GM21526 (cell line): Measurements from ENCODE around the gene ISX.
A peak's percentile ranks its signal among the peaks of the same experiment; 100 is the strongest.

Experiments
- ATAC-seq: cut with Tn5 transposase; IDR thresholded peaks from one replicate; pipeline ENCODE4 v1.9.1; 2021; ENCODE audit warnings: moderate library complexity; ENCODE audit not compliant: unreplicated experiment, low FRiP score

ISX gene

GRCh38 chr22:35051013-35051535 is 14.9 kb upstream of the ISX start:
- ATAC-seq: no peak

GRCh38 chr22:35051791-35052190 is 14.2 kb upstream of the ISX start:
- ATAC-seq: no peak

DNA sequence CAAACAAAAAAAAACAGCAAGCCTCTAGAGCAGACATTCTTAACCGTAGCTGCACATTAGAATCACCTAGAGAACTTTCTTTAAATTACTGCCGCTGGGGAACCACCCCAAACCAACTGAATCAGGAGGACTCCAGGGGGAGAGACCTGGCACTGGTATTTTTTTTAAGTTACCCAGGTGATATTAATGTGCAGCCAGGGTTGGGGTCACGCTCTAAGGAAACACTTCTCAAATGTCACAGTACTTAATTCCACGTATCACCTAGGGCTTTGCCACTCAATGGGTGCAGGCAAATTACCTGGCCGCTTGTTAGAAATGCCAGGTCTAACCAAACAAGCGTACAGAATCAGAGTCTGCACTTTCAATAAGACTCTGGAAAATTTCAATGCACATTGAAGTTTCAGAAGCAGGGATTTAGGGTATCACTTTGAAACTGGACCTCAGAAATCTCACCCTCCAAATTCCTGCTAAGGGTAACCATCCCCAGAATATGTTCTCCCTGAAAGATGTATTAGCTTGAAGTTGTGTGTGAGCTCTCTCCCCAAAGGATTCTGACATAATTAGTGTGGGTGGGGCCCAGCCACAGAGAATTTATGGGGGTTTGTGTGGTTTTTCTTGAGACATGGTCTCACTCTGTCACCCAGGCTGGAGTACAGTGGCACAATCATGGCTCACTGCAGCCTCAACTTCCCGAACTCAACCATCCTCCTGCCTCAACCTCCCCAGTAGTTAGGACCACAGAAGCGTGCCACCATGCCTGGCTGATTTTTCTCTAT is 12.7 kb upstream of the ISX start:
- ATAC-seq: no peak

GRCh38 chr22:35054064-35054463 is 11.9 kb upstream of the ISX start:
- no peak for ATAC-seq

DNA sequence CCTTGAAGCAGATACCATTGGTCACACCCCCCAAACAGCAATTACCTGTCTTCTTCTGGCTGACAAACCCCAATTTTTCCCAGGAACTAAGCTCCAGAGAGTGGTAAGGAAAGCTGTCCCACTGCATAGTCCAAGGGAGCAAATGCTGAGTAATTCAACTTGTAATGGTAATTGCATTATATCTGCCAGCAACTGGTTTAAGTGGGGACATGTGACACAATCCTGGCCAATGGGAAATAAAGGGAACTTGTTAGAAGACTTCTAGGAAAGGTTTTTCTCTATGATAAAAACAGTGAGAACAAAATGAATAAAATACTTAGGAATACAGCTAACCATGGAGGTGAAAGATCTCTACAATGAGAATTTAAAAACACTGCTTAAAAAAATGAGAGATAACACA is 9.5 kb upstream of the ISX start:
- ATAC-seq: no peak

DNA sequence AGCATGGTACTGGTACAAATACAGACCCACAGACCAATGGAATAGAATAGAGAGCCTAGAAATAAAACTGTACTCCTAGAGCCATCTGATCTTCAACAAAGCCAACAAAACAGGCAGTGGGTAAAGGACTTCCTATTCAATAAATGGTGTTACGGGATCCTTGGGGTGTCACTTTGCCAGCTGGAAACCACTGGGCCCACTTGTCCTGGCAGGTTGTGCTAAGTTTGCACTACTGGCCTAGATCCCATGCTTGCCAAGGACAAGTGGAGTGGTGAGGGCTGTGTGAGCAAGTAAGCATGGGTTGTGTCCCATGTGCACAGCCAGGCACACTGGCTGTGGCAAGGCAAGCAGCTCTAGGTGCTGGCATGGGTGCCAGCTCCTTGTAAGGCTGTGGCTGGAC is 8.8 kb upstream of the ISX start:
- no peak for ATAC-seq

DNA sequence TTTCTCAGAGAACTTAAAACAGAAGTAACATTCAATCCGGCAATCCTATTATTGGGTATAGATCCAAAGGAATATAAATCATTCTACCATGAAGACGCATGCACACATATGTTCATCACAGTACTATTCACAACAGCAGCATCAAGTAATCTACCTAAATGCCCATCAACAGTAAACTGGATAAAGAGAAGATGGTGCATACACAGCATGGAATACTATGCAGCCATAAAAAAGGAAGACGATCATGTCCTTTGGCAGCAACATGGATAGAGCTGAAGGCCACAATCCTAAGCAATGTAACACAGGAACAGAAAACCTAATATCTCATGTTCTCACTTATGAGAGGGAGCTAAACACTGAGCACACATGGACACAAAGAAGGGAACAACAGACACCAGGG is 6.3 kb upstream of the ISX start:
- no peak for ATAC-seq

GRCh38 chr22:35064664-35065063 is 1.3 kb upstream of the ISX start:
- ATAC-seq: peak; percentile 64

GRCh38 chr22:35065183-35065582 is 775 bp upstream of the ISX start:
- ATAC-seq: no peak

- ATAC-seq: no peak
Measured at GRCh38 chr22:35066768-35067167, 810 bp downstream of the ISX start.

GRCh38 chr22:35069541-35069940 is 3.6 kb downstream of the ISX start:
- ATAC-seq: no peak

- ATAC-seq: no peak
Measured at GRCh38 chr22:35070451-35071093, 4.6 kb downstream of the ISX start.

- no peak for ATAC-seq
Measured at GRCh38 chr22:35071784-35072183, 5.8 kb downstream of the ISX start.

DNA sequence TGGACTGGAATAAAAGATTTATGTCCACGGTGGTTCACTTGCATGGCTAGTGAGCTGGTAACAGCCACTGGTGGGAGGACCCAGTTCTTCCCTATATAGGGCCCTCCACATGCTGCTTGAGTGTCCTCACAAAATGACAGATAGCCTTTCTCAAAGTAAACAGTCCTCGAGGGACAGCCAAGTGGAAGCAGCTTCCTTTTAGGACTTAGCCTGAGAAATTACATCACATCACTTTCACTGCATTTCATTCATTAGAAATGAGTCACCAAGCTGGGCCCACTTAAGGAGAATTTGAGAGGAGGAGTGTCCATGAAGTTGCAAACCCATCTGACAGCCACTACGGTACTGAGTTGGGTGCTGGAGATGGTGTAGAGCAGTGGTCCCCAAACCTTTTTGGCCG is 7.0 kb downstream of the ISX start:
- ATAC-seq: no peak

- no peak for ATAC-seq
Measured at GRCh38 chr22:35074583-35074982, 8.6 kb downstream of the ISX start.

DNA sequence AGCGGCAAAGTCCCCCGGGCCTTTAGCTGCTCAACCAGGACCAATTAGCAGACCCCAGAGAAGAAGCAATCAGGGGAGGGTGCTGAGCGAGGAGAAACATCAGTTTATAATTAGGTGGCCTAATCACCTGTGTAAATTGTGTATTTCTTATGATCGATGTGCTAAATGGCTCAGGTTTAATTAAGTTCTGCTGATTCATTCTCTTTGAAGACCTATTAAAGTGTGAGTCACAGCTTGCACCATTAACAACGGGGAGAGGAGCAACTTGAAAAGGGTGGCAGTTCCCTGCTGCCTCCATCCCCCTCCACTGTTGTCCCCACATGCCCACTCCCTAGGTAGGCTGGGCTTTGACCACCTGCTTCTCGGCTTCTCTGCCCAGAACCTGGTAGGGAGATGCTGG is 10.7 kb downstream of the ISX start:
- ATAC-seq: no peak

DNA sequence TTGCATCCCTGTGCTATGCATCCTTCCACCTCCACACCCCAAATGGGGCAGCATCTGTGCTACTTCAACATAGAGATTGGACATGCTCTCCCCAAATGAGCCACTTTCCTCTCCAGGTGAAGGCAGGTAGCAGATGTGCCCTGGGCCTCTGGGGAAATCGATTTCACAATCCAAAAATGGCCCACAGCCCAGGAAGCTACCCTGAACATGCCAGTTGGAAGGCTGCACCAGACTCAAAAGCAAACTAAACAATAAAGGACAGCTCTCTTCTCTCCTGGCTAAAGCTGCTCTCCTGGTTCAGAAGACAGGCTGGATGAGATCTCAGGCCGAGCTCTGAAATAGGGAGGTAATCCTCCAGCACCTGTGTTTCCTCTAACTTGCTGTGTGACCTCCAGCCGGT is 19.7 kb downstream of the ISX start:
- no peak for ATAC-seq

DNA sequence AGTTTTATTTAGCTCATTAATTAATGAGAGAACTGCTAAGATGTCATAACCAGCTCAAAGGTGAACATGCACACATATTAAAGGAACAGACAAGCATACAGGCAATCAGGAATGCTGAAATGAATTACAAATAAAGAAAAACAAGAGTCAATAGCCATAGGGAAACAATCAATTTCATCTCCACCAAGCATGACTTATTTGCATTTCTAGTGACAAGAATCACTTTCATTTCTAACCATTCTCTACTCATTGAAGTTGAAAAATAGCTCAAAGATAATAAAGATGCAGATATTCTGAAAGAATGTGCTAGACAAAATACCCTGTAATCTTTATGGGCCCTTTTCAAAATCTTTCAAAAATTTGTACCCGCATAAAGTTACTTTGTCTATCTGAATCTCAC is 23.2 kb downstream of the ISX start:
- ATAC-seq: no peak

GRCh38 chr22:35092406-35092805 is 26.4 kb downstream of the ISX start:
- ATAC-seq: no peak

DNA sequence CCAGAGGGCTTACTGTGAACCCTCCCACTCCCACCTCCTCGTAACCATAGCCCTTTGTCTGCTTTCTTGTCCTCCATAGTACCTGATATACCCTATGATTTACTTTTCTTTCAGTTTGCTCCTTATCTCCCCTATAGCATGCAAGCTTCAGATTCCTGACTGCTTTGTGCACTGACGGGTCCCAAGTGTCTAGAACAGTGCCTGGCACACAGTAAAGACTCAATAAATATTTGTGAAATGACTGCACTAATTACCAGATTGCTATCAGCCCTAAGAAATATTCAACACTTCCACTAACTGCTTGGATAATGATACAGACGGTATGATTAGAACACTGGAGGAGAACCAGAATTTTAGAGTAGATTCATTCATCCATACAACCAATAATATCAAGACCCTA is 33.0 kb downstream of the ISX start:
- no peak for ATAC-seq

DNA sequence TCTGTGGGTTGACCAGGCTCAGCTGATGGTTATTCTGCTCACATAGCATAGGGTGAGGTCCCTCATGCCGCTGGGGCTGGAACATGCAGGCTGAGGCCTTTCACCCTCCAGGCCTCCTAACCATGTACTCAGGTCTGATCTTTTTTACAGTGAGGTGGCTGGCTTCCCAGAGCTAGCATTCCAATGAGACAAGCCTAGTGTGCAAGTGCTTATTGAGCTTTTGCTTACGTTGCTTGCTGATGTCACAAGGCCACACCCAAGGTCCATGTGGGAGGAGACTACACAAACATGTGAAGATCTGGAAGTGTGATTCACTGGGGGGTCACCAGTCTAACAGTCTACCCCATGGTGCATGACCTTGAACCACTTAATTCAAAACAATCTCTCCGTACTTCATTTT is 33.9 kb downstream of the ISX start:
- ATAC-seq: no peak

DNA sequence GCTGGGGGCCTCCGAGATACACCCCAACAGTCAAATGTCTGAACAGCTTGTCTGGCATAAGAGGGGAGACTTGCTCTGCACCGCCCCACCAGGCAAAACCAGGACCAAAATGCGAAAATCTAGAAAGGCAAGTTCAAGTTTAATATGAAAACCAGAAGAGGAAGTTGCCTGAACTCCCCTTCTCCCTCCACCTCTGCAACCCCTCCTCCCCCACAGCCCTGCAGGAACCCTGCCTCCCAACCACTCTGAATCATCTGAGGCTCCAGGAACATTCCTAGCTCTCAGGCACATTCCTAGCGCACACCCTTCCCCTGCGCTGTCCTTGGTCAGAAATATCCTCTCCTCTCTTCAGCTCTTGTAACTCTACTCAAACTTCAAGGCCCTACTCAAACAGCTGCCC is 36.7 kb downstream of the ISX start:
- ATAC-seq: no peak
